Fibroblast of the aortic adventitia (primary cell): ENCODE measurements around the gene ZC3H7A. TPM values are rescaled to one million over a fixed set of nuclear protein-coding genes. Genes with fewer than 3 reads are reported as not detected.

ENCODE experiments used
- DNase-seq: peaks from one replicate; pipeline ENCODE4 v3.0.0-alpha.2; 2010; ENCODE audit warnings: low read depth
- H3K4me3 ChIP-seq: 2 replicates; pipeline ENCODE4 v1.5.1; 2011; ENCODE audit warnings: low read depth, mild to moderate bottlenecking, control low read depth, low read length, moderate library complexity
- total RNA-seq: library from RNA; depleted of rRNA; stranded (reverse); fragments of >200 nt; gene quantifications from 2 replicates; pipeline ENCODE4 v1.2.3, GENCODE V29; 2012; ENCODE audit warnings: low replicate concordance
- TF ChIP-seq, protein P1 (sequence below): IDR thresholded peaks from 2 replicates; pipeline ENCODE4 v1.5.1; 2011; ENCODE audit warnings: mild to moderate bottlenecking, low read length, control low read depth, inconsistent platforms; ENCODE audit not compliant: insufficient read depth

Gene ZC3H7A
- total RNA-seq, 1 donor: 31.9 TPM

DNA sequence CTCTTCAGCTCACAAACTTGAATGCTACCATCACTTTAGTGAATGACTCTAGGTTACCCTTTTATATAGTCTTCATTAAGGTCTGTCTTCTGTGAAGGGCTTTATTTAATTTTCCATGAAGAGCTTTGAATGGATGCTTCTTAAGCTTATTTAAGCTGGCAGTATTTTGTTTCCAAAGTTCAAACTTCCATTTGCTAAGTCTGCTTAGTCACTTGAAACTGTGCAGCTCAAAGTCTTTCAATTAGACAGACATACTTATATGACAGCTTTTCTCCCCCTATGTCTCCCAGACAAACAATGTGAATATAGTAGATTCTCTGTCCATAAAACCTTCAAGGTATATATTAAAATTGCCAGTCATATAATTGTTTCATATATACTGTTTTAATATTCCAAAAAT is 77.9 kb downstream of the ZC3H7A start:
- TF ChIP-seq, protein P1, sequence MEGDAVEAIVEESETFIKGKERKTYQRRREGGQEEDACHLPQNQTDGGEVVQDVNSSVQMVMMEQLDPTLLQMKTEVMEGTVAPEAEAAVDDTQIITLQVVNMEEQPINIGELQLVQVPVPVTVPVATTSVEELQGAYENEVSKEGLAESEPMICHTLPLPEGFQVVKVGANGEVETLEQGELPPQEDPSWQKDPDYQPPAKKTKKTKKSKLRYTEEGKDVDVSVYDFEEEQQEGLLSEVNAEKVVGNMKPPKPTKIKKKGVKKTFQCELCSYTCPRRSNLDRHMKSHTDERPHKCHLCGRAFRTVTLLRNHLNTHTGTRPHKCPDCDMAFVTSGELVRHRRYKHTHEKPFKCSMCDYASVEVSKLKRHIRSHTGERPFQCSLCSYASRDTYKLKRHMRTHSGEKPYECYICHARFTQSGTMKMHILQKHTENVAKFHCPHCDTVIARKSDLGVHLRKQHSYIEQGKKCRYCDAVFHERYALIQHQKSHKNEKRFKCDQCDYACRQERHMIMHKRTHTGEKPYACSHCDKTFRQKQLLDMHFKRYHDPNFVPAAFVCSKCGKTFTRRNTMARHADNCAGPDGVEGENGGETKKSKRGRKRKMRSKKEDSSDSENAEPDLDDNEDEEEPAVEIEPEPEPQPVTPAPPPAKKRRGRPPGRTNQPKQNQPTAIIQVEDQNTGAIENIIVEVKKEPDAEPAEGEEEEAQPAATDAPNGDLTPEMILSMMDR: no peak
- DNase-seq: no peak

GRCh38 chr16:11717811-11718210 is 79.2 kb downstream of the ZC3H7A start:
- DNase-seq: no peak
- no peak overlapping the region for H3K4me3 ChIP-seq
- TF ChIP-seq, protein P1: no peak

More for the DNA sequence above, 77.9 kb downstream of the ZC3H7A start:
- no peak overlapping the region for H3K4me3 ChIP-seq

DNA sequence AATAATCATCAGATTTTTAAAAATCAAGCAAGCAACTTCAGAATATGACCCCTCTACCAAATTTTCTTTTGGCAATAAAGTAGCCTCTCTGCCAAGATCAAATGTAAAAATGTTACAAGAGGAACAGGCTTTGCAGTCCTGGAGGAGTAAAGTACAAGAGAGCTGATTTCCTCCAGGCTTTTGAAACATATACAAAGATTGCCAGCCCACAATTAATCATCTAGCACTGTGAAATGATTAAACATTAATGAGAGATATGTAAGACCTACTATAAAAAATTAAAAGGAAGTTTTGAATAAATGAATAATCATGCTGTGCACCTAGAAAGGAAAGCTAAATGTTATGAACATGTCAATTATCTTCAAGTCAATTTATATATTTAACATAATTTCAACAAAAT is 80.7 kb downstream of the ZC3H7A start:
- TF ChIP-seq, protein P1: no peak

DNA sequence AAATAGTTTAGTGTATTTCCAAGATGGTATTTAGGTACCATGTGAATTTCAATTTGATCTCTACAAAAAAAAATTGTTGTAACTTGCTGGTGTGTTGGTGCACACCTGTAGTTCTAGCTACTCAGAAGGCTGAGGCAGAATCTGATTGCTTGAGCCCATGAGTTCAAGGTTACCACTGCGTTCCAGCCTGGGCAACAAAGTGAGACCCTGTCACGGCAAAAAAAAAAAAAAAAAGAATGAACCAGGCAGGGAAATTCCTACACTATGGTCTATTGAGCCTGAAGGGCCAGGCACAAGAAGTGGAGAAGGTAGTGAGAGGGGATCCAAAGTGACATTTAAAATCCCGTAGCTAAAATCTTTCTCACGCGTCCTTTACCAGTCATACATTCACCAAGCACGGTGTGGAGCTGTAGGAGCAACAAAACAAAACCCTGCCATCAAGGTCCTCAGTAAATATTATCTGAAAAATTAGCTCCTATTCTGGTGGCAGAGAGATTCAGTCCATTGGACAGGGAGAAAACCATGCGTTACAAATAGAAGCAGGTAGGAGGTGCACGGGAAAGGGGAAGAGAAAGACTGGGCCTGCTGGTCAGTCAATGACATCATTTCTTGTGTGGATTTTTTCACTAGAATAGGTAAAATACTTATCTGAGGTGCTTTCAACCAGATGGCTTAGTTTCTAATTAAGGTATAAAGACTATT is 81.7 kb downstream of the ZC3H7A start:
- no peak overlapping the region for H3K4me3 ChIP-seq
- no peak for DNase-seq
- TF ChIP-seq, protein P1: no peak

More for the DNA sequence above, 80.7 kb downstream of the ZC3H7A start:
- H3K4me3 ChIP-seq: no peak overlapping the region
- no peak for DNase-seq

GRCh38 chr16:11712122-11712521 is 84.9 kb downstream of the ZC3H7A start:
- TF ChIP-seq, protein P1: no peak
- H3K4me3 ChIP-seq: no peak overlapping the region
- DNase-seq: no peak

- TF ChIP-seq, protein P1: no peak
- no peak overlapping the region for H3K4me3 ChIP-seq
- no peak for DNase-seq
These were observed 85.4 kb downstream of the ZC3H7A start for GRCh38 chr16:11711662-11712061.

GRCh38 chr16:11708421-11708820 is 88.6 kb downstream of the ZC3H7A start:
- DNase-seq: peak; percentile 36
- H3K4me3 ChIP-seq: no peak overlapping the region
- TF ChIP-seq, protein P1: no peak
